Spleen (tissue), 11 donors: ENCODE data around the gene ABI3BP. TPM values are rescaled to one million over a fixed set of nuclear protein-coding genes. Genes with fewer than 3 reads are reported as not detected.

Source experiments
- DNase-seq: peaks from one replicate; pipeline ENCODE4 v3.0.0-alpha.2; 2020
- H3K27ac ChIP-seq, 8 donors: fragments of 200-600 bp; sonication (generic) in 7 of 8; 1 replicate in 4 of 8; 2 replicates in 4 of 8; pipeline versions ENCODE4 v1.5.0 to v1.8.0; 2016 to 2021; ENCODE audit warnings: inconsistent platforms in 4 of 8, mild to moderate bottlenecking in 4 of 8, moderate library complexity in 1 of 8
- H3K27me3 ChIP-seq, 7 donors: fragments of 200-600 bp; sonication (generic) in 6 of 7; replicated peaks in 1 of 7; 1 replicate in 4 of 7; 2 replicates in 3 of 7; pipeline versions ENCODE4 v1.5.0 to v1.8.0; 2016 to 2021; ENCODE audit warnings: inconsistent platforms in 3 of 7, mild to moderate bottlenecking in 1 of 7
- H3K36me3 ChIP-seq, 6 donors: fragments of 200-600 bp; sonication (generic) in 5 of 6; 1 replicate in 4 of 6; 2 replicates in 2 of 6; pipeline versions ENCODE4 v1.5.0 to v1.8.0; 2016 to 2021; ENCODE audit warnings: inconsistent platforms in 2 of 6
- H3K4me1 ChIP-seq, 6 donors: fragments of 200-600 bp; sonication (generic) in 5 of 6; 1 replicate in 3 of 6; 2 replicates in 3 of 6; pipeline versions ENCODE4 v1.5.0 to v1.8.0; 2016 to 2021; ENCODE audit warnings: inconsistent platforms in 3 of 6
- H3K4me3 ChIP-seq, 8 donors: fragments of 200-600 bp; sonication (generic) in 7 of 8; 1 replicate in 4 of 8; 2 replicates in 4 of 8; pipeline versions ENCODE4 v1.5.0 to v1.8.0; 2016 to 2021; ENCODE audit warnings: inconsistent platforms in 4 of 8, mild to moderate bottlenecking in 4 of 8, moderate library complexity in 2 of 8
- H3K9me3 ChIP-seq, 8 donors: fragments of 200-600 bp; sonication (generic) in 7 of 8; 1 replicate in 4 of 8; 2 replicates in 4 of 8; pipeline versions ENCODE4 v1.5.0 to v1.8.0; 2016 to 2021; ENCODE audit warnings: inconsistent platforms in 4 of 8
- POLR2A ChIP-seq, 3 donors: fragments of 450-650 bp; IDR thresholded peaks; one replicate each; pipeline ENCODE4 v1.5.1; 2017; ENCODE audit warnings: antibody characterized with exemption in 3 of 3, mild to moderate bottlenecking in 1 of 3
- POLR2AphosphoS5 ChIP-seq, 3 donors: sonication (generic); formaldehyde crosslinking; IDR thresholded peaks; one replicate each; pipeline ENCODE4 v1.5.1; 2017; ENCODE audit warnings: antibody characterized with exemption in 3 of 3
- WGBS, 5 donors: extraction: QIAGEN DNeasy Blood & Tissue Kit in 3 of 5; methylation state at CpG; one replicate each; pipeline versions ENCODE4 v1.1.5 to v1.1.7; 2013 to 2018; 5-methylcytosine and 5-hydroxymethylcytosine counted together
- intact Hi-C: fragments of 100-400 bp; cut with DNase I; formaldehyde crosslinking; loops from one replicate; pipeline ENCODE4 v1.15.0; 2023; ENCODE audit warnings: low total_unique reads
- polyA plus RNA-seq, 3 donors: library from polyadenylated mRNA; stranded (reverse); fragments of 200-250 nt; gene quantifications; one replicate each; pipeline ENCODE4 v1.2.1, GENCODE V29; 2013
- total RNA-seq, 7 donors: library from RNA; depleted of rRNA in 3 of 7; stranded (reverse); fragments of >200 nt in 3 of 7; fragmentation: NEBNext Ultra II Directional in 4 of 7; extraction: Animal tissue kit (Norgen Biotek cat#: 25700) in 4 of 7; gene quantifications; one replicate each; pipeline versions ENCODE4 v1.1.0 to v1.2.1, GENCODE V29; 2016 to 2021
- TF ChIP-seq, protein P1 (sequence below), 11 experiments: fragments of 200-600 bp in 7 of 11; fragments of 450-650 bp in 4 of 11; sonication (generic) in 4 of 11; IDR thresholded peaks in 8 of 11; conservative IDR thresholded peaks in 3 of 11; 1 replicate in 7 of 11; 2 replicates in 4 of 11; pipeline versions ENCODE4 v1.4.0 to v1.8.0; 2016 to 2021; ENCODE audit warnings: antibody characterized with exemption in 11 of 11, inconsistent platforms in 4 of 11, mild to moderate bottlenecking in 1 of 11
- donor health status: healthy with polysubstance abuse.
- donor health status: DM: no; HTN: no; CAD: no; lungs with moderate emphysema.
- donor health status: DM: no; HTN: no; CAD: no.
- donor health status: Bipolar disorder and iron deficiency.
- donor health status: healthy.
- donor health status: DM: no; HTN: no; CAD: no.
- donor health status: DM: yes; HTN: yes; CAD: no.

The ABI3BP gene
- total and polyA plus RNA-seq, 10 donors: 4.2 to 29.9 (median 16.3) TPM

DNA sequence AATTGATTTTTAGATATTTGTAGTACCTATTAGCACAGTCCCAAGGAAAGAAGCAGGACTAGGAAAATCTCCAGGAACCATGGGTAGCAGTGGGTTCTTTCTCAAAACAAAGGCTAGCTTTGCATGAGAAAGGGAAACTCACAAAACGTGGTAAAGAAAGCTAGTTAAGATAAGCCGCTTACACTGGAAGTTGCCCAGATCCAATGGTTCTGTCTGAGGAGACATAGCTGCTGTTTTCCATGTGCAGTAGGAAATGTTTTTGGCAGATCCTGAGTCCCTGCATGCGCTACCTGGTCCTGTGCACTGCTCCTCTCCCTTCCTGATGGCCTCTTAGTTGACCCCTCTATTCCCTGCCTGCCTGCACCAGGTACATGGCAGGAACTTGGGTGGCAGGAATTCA lies 223.5 kb downstream of the ABI3BP start:
- Histone ChIP-seq H3K4me1 (no peaks in the 10 kb centered on the region), H3K9me3 (no peaks in the 10 kb centered on the region), H3K4me3 (no peak overlapping the region), H3K36me3 (no peaks in the 10 kb centered on the region), H3K27ac (no peak overlapping the region), H3K27me3 (no peaks in the 10 kb centered on the region)
- no peak for DNase-seq
- TF ChIP-seq POLR2A (IDR thresholded peaks at IDR 0.05) (no peak), POLR2AphosphoS5 (IDR thresholded peaks at IDR 0.05) (no peak)
- TF ChIP-seq, protein P1, sequence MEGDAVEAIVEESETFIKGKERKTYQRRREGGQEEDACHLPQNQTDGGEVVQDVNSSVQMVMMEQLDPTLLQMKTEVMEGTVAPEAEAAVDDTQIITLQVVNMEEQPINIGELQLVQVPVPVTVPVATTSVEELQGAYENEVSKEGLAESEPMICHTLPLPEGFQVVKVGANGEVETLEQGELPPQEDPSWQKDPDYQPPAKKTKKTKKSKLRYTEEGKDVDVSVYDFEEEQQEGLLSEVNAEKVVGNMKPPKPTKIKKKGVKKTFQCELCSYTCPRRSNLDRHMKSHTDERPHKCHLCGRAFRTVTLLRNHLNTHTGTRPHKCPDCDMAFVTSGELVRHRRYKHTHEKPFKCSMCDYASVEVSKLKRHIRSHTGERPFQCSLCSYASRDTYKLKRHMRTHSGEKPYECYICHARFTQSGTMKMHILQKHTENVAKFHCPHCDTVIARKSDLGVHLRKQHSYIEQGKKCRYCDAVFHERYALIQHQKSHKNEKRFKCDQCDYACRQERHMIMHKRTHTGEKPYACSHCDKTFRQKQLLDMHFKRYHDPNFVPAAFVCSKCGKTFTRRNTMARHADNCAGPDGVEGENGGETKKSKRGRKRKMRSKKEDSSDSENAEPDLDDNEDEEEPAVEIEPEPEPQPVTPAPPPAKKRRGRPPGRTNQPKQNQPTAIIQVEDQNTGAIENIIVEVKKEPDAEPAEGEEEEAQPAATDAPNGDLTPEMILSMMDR (IDR thresholded peaks at IDR 0.05 in 8 of 11, conservative IDR thresholded peaks at IDR 0.05 in 3 of 11): no peak
- 79 to 92% (median 84%) methylated on average over 3 of the region's 3 CpGs for WGBS, 5 donors
- intact Hi-C loops: no loop called here

DNA sequence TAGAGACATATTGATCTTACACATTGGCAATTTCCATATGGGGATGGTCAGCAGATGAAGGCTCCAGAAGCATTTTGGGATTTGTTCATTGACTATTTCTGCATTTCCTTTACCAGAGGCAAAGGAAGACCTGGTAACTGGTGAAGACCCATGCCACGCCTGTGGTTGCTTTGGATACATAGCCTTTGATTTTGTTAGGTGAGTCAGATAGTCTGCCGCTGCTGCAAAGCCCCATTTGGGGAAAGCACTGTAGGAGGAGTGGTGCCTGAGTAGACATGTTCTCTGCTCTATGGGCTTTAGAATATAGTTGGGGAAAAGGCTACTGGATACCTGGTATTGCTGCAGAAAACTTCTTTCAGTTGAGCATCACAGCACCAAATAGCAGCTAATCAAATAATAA lies 227.2 kb downstream of the ABI3BP start:
- H3K27ac ChIP-seq: no peak overlapping the region
- WGBS, 5 donors: 85 to 93% (median 89%) methylated on average over 2 of the region's 2 CpGs
- H3K36me3 ChIP-seq: no peaks in the 10 kb centered on the region
- H3K4me1 ChIP-seq: no peaks in the 10 kb centered on the region
- intact Hi-C loops: no loop called here
- H3K27me3 ChIP-seq: no peaks in the 10 kb centered on the region
- H3K4me3 ChIP-seq: no peak overlapping the region
- H3K9me3 ChIP-seq: no peaks in the 10 kb centered on the region
- DNase-seq: no peak
- TF ChIP-seq POLR2A (IDR thresholded peaks at IDR 0.05) (no peak), POLR2AphosphoS5 (IDR thresholded peaks at IDR 0.05) (no peak)

DNA sequence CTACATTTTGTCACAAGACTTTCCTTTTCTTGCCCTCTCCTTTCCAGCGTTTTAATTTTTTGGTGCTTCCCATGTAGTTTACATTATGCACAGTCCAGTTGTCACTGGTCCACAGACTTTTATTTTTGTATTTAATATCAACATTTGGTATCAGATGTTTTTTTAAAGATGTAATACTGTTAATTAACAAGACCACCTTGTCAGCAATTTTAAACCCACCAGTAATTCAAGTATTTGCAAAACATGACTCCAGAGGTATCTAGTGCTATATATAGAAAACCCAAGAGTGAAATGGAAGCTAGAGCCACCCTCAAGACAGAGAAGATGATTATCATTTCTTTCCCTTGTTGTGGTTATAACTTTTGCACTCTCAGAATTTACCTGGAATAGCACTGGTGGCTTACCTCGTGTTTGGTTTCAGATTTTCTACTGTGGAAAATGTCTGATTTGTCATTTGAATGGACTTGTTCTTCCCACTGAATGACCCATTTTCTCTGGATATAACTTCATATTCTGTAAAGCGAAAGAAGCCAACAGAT lies 227.7 kb downstream of the ABI3BP start:
- no peak for DNase-seq
- WGBS, 5 donors: 79 to 86% (median 84%) methylated on average over 3 of the region's 3 CpGs
- H3K4me3 ChIP-seq: no peak overlapping the region
- intact Hi-C loops: no loop called here
- no peak overlapping the region for H3K27ac ChIP-seq
- H3K9me3 ChIP-seq: no peaks in the 10 kb centered on the region
- H3K27me3 ChIP-seq: no peaks in the 10 kb centered on the region
- TF ChIP-seq POLR2AphosphoS5 (IDR thresholded peaks at IDR 0.05): no peak
- TF ChIP-seq, protein P1 (IDR thresholded peaks at IDR 0.05 in 8 of 11, conservative IDR thresholded peaks at IDR 0.05 in 3 of 11): no peak
- no peak for TF ChIP-seq POLR2A (IDR thresholded peaks at IDR 0.05)
- H3K4me1 ChIP-seq: no peaks in the 10 kb centered on the region
- no peaks in the 10 kb centered on the region for H3K36me3 ChIP-seq

DNA sequence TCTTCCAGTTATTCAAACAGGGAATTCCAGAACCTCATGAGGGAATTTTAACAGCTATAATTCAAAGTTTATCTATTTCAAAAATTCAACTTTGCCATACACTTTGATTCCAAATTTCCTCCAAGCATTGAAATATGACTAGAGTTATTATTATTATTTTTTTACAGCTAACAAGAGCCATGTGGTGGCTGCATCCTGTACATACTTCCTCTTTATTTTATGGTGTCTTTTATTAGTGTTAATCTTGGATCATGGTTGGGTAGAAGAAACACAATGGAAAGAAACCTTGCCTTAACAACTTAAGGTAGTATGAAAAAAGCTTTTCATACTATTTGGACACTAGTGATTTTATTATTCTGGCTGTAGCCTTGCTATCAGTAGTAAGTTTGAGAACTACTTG lies 231.3 kb downstream of the ABI3BP start:
- intact Hi-C loops: no loop called here
- no peak for TF ChIP-seq POLR2AphosphoS5 (IDR thresholded peaks at IDR 0.05)
- TF ChIP-seq, protein P1 (IDR thresholded peaks at IDR 0.05 in 8 of 11, conservative IDR thresholded peaks at IDR 0.05 in 3 of 11): no peak
- no peak for TF ChIP-seq POLR2A (IDR thresholded peaks at IDR 0.05)
- H3K4me1 ChIP-seq: no peaks in the 10 kb centered on the region

More for the DNA sequence above, 231.3 kb downstream of the ABI3BP start:
- Histone ChIP-seq H3K36me3 (no peaks in the 10 kb centered on the region), H3K9me3 (no peaks in the 10 kb centered on the region), H3K4me3 (no peak overlapping the region), H3K27me3 (no peaks in the 10 kb centered on the region), H3K27ac (no peak overlapping the region)
- no peak for DNase-seq
